ENCODE data around the gene ATP9A.

The ATP9A gene

DNA sequence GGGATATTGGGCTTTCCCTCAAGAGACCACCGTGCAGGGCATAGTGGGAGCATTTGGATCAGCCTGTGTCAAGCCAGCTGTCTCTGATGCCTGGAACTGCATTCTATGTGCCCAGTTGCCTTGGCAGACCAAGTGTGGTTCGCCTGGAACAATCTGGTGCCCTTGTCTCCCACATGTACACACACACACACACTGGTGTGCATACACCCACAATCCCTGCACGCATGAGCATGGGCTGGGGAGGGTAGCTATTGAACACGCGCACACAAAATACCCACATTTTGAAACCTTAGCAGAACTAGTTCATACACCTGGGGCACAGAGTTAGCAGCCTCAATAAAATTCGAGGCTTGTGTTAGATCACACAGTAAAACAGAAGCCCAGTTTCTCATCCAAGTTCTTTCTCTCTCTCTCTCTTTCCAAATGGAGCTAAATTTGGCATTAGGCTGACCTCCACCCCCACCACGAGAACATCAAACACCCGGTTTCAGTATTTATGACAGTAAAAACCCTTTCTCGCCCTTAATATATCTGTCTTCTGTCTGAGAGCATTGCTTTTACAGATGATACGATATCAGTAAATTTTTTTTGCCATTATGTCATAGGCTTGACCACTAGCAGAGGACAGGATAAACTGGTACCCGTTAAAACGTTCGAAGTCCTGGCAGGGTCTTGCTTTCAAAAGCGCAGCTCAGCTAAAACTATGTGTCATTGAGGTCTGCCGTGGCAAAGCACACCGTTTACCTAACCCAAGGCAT lies 207.5 kb downstream of the ATP9A start:
- no peak overlapping the region for H3K4me3 ChIP-seq (ENCODE audit: low read depth, low read length)

GRCh38 chr20:51560042-51560441 lies 208.1 kb downstream of the ATP9A start:
- H3K4me3 ChIP-seq (ENCODE audit: low read depth, low read length), result no peak overlapping the region

DNA sequence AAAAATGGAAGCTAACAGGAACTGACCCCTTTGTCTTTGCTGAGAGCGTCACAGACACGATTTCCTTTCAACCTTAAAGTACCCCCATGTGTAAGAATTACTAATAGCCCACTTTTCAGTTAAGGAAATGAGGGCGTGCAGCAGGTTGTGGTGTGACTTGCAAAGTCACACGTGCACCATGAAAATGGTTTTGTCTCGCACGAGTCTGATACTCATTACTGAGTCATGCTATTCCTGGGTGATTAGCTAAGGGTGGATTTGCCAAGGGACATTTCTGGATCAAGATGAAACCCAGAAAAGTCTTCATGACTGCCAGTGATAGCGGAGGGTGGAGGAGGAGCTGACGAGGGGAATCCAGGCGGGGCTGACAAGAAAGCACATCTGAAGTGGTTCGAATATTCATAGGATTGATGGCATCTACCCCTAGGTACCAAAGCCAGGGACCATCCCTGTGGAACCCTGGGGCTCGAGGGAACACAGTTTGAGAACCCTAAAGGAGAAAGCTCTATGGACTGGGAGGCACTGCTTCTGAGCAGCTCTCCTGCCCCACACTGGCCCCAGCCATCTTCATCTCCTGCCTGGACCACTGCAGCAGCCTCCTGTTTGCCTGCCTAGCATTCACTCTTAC lies 213.5 kb downstream of the ATP9A start:
- no peak overlapping the region for H3K4me3 ChIP-seq (ENCODE audit: low read depth, low read length)

GRCh38 chr20:51553897-51554486 lies 214.2 kb downstream of the ATP9A start:
- H3K4me3 ChIP-seq (ENCODE audit: low read depth, low read length), result no peak overlapping the region

GRCh38 chr20:51551186-51551585 lies 217.0 kb downstream of the ATP9A start:
- H3K4me3 ChIP-seq (ENCODE audit: low read depth, low read length), result no peak overlapping the region

GRCh38 chr20:51549474-51549873 lies 218.7 kb downstream of the ATP9A start:
- no peak overlapping the region for H3K4me3 ChIP-seq (ENCODE audit: low read depth, low read length)

DNA sequence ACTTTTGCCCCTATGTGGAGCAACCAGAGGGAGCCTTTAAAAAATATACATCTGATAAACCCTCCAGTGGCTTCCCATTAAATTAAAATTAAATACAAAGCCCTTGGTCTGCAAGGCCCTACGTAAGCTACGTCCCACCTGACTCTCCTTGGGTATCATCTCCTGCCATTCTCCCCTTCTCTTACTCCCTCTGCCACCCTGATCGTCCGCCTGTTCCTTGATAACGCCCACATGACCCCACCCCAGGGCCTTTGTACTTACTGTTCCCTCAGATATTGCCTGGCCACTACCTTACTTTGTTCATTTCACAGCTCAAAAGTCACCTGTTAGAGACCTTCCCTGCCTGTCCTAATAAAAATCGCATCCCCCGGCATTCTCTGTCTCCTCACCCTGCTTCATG lies 220.2 kb downstream of the ATP9A start:
- no peak overlapping the region for H3K4me3 ChIP-seq (ENCODE audit: low read depth, low read length)

All from iPS-11a (cell line).